Hematopoietic multipotent progenitor cell treated with erythropoietin and hydrocortisone succinate and interleukin-3 and kit ligand, for 15 days (in vitro differentiated cells): ENCODE data around the gene SDF2L1.
"Not testable (repeated sequence)": the region's sequence is repeated elsewhere in the genome, so short reads cannot be mapped to it uniquely, and the experiment has no call there.

Experiments used
- DNase-seq: peaks from one replicate; pipeline ENCODE4 v3.0.0-alpha.2; 2015; ENCODE audit warnings: low spot score

Gene SDF2L1

GRCh38 chr22:21686634-21687393 is 44.7 kb downstream of the SDF2L1 start:
- DNase-seq: no peak

DNA sequence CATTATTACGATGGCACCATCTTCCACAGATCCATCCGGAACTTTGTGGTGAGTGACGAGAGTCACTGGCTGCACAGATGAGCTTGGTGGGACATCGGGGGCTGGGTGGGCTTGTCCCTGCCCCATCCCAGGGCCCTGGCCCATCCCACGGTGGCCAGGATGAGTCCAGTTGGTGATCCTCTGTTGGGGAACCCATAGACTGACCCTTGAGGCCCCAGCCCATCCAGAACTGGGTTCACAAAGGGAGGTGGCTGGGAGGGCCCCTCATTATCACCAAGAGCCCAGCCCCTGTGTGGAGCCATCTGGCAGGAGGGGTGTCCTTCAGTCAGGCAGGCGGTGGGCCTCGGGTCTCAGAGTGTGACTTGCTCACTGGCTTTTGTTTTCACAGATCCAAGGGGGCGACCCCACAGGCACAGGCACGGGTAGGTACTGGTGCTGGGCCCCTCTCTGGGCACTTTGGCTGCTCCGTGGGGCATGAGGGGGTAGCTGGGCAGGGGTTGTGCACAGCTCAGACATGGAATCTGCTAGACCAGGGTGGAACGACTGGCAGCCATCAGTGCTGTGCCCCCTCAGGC is 45.7 kb downstream of the SDF2L1 start:
- DNase-seq: no peak

DNA sequence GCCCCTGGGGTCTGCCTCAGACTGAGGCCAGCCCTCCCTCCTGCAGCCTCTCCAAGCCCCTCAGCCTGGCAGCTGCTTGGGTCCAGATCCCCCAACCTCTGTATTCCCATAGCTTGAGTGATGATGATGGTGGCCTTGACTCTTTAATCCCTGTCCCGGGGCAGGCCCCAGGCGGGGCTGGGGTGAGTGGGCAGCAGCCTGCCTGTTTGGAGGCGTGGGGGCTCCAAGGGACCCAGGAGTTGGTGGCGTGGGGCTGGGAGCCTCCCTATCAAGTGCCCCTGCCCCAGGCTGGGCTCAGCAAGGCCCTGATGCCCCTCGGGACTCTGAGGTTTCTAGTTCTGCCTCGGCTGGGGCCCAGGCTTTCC is 46.2 kb downstream of the SDF2L1 start:
- DNase-seq: no peak

DNA sequence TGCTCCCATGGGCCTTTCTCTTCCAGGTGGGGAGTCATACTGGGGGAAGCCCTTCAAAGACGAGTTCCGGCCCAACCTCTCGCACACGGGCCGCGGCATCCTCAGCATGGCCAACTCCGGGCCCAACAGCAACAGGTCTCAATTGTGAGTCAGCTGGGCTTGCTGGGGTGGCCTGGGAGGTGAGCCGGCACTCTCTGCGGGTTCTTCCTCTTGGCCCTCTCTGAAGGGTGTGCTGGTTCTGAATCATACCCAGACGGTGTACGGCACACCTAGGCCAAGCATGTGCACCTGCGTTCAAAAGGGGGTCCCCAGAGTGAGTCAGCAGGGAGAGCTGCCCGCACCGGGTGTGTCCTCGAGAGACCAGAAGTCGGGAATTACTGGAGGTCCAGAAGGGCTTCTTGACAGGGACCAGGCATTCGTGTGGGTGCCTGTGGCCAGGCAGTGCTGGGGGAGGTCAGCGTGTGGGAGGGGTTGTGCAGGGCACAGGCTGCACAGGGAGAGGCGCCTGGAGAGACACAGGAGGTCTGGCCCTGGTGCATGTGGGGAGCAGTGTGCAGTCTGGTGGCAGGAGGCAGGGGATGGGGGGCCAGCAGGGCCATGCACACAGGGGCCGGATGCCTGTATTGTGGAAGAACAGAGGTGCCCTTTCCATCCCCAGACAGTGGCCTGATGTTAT is 46.7 kb downstream of the SDF2L1 start:
- no peak for DNase-seq

- DNase-seq: no peak
Measured at GRCh38 chr22:21690401-21690801, 48.3 kb downstream of the SDF2L1 start.

GRCh38 chr22:21691816-21692215 is 49.7 kb downstream of the SDF2L1 start:
- DNase-seq: no peak

GRCh38 chr22:21692856-21693255 is 50.8 kb downstream of the SDF2L1 start:
- DNase-seq: not testable (repeated sequence)

DNA sequence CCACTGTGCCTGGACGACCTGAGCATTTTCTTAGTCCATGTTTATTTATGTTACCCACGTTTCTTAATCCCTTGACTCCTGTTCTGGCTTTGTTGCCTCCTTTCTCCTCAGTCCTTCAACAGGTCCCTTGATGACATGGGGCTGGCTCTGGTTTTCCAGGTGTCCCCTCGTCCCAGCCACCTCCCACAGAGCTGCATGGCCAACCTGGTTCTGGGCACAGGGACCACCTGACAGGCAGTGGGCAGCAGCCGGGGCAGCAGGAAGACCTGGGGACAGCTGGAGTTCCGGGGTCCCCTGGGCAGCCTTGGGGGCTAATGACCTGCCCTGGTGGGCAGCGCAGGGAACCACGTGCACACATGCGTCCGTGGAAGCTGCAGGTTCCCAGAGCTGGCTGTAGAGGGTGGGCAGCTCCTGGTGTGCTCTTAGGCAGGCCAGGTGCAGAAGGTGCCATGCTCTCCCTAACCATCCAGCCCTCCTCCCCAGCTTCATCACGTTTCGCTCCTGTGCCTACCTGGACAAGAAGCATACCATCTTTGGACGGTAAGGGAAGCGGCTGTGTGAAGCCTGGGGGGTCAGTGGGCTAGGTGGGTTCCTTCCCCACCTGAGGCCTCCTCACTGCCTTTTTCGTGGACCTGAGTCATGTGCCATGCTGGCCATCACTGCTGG is 51.4 kb downstream of the SDF2L1 start:
- no peak for DNase-seq
